ENCODE data around the gene PRPSAP2. TPM values are rescaled to one million over a fixed set of nuclear protein-coding genes. Genes with fewer than 3 reads are reported as not detected.

PRPSAP2 gene
- total and polyA plus RNA-seq, 2 of the 4 experiments (the other 2 are of a cell fraction): 22.9 to 28.1 TPM

DNA sequence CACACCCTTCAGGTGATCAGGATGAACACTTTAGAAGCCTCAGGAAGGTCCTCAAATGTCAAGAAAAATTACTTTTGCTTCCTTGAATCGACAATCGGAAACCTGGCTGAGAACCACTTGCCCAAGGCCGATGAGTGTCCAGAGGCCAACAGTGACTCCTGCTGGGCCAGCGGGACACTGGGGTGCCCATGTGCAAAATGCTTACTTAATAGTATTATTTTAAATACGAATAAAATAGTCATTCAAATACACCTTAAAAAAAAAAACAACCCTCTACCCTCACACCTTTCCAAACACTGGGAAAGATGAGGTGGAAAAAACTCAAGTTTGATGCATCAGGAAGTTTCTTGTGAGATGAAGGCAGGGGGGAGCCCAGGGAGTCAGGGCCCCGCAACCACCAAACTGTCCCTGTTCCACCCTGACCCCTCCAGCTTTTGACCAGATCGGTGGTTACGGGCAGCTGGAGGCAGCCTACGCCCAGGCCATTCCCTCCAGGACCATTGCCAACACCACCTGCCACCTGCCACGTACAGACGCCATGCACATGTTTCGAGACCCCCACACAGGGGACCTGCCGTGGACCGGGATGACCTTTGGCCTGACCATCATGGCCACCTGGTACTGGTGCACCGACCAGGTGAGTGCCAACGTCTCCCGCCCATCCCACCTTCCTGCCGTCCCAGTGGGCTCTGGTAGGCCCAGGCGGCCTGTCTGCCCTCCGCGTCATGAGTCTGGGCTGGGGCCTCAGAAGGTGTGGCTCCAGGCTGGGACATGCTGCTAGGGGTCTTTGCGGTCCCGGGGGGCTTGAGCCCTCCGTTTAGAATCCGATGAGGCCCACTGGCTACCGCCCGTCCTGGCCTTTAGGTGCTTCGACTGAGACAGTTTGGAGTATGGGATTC is 112.9 kb downstream of the PRPSAP2 start:
- no TSS peak for BruUV-seq (replicated peaks)
- Histone ChIP-seq H3K14ac (replicated peaks; ENCODE audit: low read depth, low read length) (no peak overlapping the region), H2BK20ac (ENCODE audit: low read depth, low read length) (no peak overlapping the region), H3K79me1 (ENCODE audit: low read depth in 1 of 2, low read length in 2 of 2) (peaks cover 9 to 24% of the 10 kb centered on the region in 2 experiments), H2BK5ac (ENCODE audit: low read depth, low read length, poor library complexity, severe bottlenecking) (no peak overlapping the region), H2BK120ac (ENCODE audit: low read depth, low read length) (no peak overlapping the region), H3K4me1 (ENCODE audit: control insufficient read depth, insufficient read depth, low read length) (peaks cover 11% of the 10 kb centered on the region), H3K4ac (ENCODE audit: low read depth, low read length) (no peak overlapping the region), H3K9me1 (ENCODE audit: insufficient read depth, low read length) (peaks cover 9% of the 10 kb centered on the region), H3K9ac (ENCODE audit: low read depth, low read length) (no peak overlapping the region), H4K91ac (ENCODE audit: insufficient read depth, low read depth, low read length) (no peak overlapping the region), H3K36me3 (ENCODE audit: control insufficient read depth, insufficient read depth, low read length) (peaks cover 27% of the 10 kb centered on the region), H4K8ac (ENCODE audit: low read depth in 2 of 2, low read length in 2 of 2) (no peak overlapping the region), H2AFZ (replicated peaks; ENCODE audit: low read length, poor library complexity) (no peak overlapping the region), H4K20me1 (ENCODE audit: insufficient read depth, low read length) (no peaks in the 10 kb centered on the region), H4K5ac (ENCODE audit: low read depth, low read length) (no peak overlapping the region), H3K18ac (ENCODE audit: low read depth, low read length) (no peak overlapping the region), H2BK15ac (ENCODE audit: low read depth, low read length) (no peak overlapping the region), H3K27ac (ENCODE audit: insufficient read depth, low read length) (no peak overlapping the region), H3K27me3 (ENCODE audit: control insufficient read depth, insufficient read depth, low read length) (no peaks in the 10 kb centered on the region), H3K9me3 (ENCODE audit: control insufficient read depth, insufficient read depth, low read length) (no peaks in the 10 kb centered on the region), H3K56ac (ENCODE audit: extremely low read depth, insufficient read depth, low read length) (no peak overlapping the region), H3K4me2 (ENCODE audit: low read depth, low read length) (no peak overlapping the region), H2AK5ac (ENCODE audit: low read depth, low read length) (no peak overlapping the region), H3K23ac (ENCODE audit: low read depth, low read length) (no peak overlapping the region), H2AK9ac (replicated peaks; ENCODE audit: low read depth, low read length, poor library complexity) (no peak overlapping the region), H3K4me3 (ENCODE audit: insufficient read depth, low read depth, low read length) (no peak overlapping the region)
- DNase-seq (no peak), ATAC-seq (ENCODE audit: low read depth) (no peak)
- intact Hi-C loops (cut with micrococcal nuclease) (no loop called here), dilution Hi-C loops (cut with HindIII; ENCODE audit: low sequenced_read_pairs, unreplicated experiment) (no loop called here), in situ Hi-C loops (cut with MboI; ENCODE audit: low sequenced_read_pairs) (no loop called here)
- TF ChIP-seq, protein P1, sequence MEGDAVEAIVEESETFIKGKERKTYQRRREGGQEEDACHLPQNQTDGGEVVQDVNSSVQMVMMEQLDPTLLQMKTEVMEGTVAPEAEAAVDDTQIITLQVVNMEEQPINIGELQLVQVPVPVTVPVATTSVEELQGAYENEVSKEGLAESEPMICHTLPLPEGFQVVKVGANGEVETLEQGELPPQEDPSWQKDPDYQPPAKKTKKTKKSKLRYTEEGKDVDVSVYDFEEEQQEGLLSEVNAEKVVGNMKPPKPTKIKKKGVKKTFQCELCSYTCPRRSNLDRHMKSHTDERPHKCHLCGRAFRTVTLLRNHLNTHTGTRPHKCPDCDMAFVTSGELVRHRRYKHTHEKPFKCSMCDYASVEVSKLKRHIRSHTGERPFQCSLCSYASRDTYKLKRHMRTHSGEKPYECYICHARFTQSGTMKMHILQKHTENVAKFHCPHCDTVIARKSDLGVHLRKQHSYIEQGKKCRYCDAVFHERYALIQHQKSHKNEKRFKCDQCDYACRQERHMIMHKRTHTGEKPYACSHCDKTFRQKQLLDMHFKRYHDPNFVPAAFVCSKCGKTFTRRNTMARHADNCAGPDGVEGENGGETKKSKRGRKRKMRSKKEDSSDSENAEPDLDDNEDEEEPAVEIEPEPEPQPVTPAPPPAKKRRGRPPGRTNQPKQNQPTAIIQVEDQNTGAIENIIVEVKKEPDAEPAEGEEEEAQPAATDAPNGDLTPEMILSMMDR (conservative IDR thresholded peaks at IDR 0.05; ENCODE audit: low read depth, low read length): 0 out of 2 replicates have a peak, but pooled peaks have one; percentile 17
- TF ChIP-seq SMC3 (IDR thresholded peaks at IDR 0.05; ENCODE audit: low read depth, low read length) (no peak), MXI1 (IDR thresholded peaks at IDR 0.05; ENCODE audit: borderline replicate concordance, low read depth, low read length) (no peak)
- POLR2A ChIA-PET (ENCODE audit: unreplicated experiment): no interaction called here
- WGBS, 2 experiments (ENCODE audit: extremely low coverage in 2 of 2, insufficient read length in 1 of 2): 99% methylated on average over 13 of the region's 28 CpGs; no CpG with 5 or more reads in 1 of the 2 experiments
- CTCF ChIA-PET: no interaction called here
